NCI-H226 (cell line): ENCODE measurements around the gene NELL1.

Source experiments
- DNase-seq: peaks from one replicate; pipeline ENCODE4 v3.0.0-alpha.2; 2015

The NELL1 gene

DNA sequence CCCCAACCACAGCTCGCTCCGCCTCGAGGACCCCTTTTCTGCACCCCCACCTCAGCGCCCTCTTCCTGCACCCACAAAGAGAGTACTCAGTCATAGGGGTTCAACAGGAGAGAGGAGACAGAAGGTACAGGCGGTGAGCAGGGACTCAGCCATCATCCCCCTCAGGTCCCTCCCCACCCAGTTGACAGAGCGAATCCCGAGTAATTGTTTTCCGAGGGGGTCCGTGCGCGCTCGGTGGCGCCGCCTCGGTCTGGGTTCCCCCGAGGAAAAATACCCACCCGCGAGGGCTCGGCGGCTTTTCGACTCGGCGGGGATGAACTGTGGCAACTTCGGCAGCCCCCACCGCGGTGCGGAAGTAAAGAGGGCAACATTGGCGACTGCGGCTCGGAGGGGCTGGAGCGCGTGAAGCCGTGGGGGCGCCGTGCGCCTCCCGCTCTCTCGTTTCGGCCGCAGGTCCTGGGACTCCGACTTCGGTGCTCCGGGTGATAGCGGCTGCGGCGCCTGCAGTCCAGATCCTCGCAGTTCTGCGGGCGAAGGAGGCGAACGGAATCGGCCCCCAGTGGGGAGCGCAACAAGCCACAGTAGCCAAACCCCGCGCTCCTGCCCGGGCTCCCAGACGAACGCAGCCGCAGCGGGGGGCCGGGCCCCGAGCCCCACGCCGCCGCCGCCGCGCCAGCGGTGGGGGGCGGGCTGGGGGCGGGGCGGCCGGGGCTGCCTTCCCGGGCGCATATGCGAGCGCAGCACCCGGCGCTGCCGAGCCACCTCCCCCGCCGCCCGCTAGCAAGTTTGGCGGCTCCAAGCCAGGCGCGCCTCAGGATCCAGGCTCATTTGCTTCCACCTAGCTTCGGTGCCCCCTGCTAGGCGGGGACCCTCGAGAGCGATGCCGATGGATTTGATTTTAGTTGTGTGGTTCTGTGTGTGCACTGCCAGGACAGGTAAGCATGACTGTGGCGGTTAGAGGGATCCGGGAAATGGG, at the start of gene NELL1:
NELL1 (plus strand) TSS at position 743 of the 976 bp plus-strand sequence.
- no peak for DNase-seq

DNA sequence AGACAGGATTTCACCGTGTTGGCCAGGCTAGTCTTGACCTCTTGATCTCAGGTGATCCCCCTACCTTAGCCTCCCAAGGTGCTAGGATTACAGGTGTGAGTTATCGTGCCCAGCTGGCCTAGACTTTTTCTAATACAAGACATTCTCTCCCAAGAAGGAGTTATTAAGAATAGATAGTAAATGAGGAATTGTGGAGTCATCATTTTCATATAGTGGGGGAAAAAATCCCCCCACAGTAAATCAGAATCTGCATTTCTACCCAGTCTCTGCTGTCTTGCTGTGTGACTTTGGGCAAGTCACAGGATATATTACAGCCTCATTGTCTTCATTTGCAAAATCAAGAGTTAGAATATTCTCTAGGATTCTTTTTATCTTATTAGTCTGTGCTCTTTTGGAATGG, 48.4 kb upstream of the NELL1 start:
- no peak for DNase-seq

DNA sequence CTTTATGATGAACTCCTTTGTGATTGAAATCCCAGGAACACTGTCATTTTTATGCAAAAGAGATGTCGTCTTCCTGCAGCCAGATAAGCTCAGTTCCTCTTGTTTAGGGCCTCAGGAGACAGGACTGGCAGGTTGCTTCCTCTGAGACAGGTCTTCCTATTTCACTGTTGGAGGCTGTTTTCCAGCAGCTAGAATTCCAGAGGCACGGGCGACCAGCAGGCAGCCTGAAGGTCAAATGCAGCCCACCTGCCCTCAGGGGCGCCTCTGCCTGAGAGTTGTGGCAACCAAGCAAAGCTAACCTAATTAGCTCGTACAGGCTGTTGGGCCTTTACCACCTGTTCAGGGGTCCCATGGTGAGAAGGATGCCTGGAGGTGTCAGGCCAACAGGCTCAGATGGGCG, 47.7 kb upstream of the NELL1 start:
- DNase-seq: no peak

DNA sequence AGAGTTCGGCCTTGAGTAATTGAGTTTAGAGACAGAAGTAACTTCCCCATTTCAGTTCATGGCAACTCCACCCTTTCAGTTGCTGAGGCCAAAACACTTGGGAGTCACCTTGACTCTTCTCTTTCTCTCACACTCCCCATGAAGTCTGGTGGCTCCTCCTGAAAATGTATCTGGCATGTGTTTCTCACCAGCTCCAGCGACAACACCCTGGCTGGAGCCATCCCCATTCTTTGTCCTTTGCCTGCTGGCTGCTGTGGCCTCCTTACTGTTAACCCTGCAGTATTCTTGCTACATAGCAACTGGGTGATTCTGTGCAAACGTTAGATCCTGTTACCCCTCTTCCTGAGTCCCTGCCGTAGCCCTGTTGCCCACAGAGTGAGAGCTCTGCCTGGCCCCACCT, 46.1 kb upstream of the NELL1 start:
- no peak for DNase-seq

DNA sequence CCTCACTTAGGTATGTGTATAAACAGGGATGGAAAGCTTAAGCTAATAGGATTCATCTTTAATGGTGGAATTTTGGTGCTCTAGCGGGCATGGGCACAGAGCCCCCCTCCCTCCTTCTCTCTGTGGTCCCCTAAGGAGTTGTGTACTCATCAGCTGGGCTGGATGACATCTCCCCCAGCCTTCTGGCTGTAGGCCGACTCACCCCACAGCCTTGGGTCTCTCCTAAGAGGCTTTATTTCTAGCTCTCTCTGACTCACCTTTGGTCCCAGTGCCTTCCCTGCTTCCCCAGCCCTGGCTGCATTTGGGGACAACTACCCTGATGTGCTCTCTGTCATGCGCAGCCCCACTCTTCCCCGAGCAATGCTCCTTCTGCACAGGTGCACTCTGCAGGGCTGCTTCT, 43.1 kb upstream of the NELL1 start:
- DNase-seq: no peak

DNA sequence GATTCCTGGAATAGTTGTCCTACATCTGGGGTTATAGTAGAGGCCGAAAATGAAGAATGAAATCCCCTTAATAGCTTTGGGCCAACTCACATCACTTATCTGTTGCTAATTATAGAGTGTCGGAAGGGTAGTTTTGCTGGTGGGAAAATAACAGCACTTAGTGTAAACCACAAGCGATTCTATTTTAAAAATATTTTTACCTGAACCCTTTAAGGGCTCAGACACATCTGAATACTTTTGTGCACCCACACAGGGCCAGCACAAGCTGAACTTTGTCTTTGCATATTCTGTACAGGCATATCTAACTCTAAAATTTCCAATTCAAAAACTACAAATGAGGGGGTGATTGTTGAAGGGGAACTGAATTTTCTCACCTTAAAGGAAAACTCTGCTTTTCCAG, 42.4 kb upstream of the NELL1 start:
- no peak for DNase-seq

DNA sequence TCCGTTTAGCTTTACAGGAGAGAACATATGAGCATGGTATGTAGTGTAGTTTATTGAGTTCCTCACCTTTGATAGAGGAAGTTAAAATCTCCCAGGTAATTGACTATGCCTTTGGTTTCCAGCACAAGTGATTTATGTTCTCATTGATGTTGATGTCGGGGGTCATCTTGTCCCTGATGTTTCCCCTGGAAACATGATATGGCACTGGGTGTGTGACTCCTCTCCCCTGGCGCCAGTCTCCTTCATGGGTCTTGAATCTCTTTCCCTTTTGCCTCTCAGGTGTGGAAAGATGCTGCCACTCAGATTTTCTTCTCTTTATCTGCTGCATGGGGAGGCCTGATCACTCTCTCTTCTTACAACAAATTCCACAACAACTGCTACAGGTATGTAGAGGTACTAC, 41.7 kb upstream of the NELL1 start:
- no peak for DNase-seq

DNA sequence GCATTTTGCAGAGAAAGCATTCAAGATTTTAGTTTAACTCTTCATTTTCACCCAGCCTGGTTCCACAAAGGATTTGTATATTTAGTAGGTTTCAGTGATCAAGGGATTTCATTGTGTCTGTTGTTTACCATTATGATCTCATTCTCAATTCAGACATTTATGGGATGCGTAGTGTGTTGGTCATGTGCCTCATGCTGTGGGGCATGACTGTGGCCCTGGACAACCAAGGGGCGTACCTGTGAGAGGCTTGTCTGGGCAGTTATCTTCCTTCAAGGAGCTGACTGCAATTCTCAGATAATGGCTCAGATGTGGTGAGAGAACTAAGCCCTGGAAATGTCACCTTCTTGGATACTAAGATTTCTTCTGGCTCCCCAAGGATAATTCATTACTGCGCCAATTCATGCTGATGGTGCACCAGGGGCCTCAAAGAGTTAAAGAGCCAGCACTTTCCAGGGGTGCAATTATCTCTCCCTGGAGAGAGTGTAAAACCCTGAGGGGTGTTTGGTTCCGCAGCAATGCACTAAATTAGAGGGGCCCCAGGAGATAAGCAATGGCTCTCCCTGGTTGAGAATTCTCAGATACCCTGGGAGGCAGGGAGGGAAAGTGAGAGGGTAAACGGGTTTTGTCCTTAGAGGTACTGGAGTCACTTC, 37.7 kb upstream of the NELL1 start:
- DNase-seq: no peak

DNA sequence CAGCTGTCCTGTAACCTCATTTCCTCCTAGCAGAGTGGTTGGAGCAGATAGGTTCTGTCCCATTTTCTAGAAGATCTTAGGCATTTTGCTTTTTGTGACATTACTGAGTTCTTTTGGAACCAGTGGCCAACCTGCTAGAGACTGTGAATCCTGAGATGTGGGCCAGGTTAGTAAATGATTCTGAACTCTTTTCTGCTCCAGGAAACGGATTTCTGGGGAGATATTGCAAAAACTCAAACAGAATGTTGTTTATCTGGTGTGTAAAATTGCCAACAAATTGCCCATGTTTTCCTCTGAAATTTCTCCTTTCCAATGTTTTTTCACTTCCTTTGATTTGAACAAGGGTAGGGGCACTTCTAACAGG, 37.2 kb upstream of the NELL1 start:
- no peak for DNase-seq

DNA sequence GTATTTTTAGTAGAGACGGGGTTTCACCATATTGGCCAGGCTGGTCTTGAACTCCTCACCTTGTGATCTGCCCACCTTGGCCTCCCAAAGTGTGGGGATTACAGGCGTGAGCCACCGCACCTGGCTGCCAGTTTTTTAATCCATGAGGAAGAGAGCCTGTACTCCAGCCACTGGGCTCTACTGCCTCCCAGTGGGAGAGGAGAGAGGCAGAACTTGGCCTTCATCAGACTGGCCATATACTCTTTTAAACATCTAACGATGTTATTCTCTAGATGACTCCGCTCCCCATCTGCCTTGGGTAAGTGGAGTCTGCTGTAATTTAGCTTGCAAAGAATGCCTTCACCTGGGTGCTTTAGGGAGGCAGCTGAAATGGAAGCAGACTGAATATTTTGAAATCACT, 35.3 kb upstream of the NELL1 start:
- DNase-seq: no peak

DNA sequence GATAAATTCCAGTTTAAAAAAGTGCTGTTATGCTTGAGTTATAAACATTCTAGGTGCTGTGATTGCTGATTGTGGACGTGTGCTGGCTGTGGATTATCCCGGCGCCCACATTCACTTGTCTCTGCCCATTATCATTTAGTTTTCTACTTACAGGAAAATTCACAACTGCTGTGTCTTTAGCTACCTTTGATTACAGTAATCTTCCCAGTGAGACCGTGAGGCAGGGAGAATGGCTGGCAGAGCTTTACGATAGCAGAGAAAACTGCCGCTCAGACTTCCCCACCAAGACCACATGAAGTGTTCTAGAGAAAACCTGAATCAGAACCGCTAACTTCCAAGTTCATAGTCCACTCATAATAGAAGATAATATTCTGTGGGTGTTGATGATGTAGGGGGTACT, 34.6 kb upstream of the NELL1 start:
- DNase-seq: no peak

DNA sequence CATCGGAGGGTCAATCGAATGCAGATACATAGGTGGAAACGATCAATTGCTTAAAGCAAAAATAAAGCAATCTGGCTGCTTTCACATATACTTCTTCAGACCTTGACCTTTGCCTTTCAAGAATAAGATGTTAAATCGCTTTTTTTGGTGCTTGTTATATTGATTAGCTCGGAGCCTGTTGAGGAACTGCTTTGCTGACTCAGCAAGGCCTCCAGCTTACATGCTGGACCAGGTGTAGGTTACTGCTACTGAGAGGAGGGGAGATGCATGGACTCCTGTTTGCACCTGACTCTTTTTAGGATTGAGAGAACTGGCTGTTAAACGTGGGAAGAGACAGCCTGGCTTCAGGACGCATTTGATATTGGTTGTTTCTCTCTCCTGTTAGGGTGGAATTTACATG, 31.3 kb upstream of the NELL1 start:
- DNase-seq: no peak

DNA sequence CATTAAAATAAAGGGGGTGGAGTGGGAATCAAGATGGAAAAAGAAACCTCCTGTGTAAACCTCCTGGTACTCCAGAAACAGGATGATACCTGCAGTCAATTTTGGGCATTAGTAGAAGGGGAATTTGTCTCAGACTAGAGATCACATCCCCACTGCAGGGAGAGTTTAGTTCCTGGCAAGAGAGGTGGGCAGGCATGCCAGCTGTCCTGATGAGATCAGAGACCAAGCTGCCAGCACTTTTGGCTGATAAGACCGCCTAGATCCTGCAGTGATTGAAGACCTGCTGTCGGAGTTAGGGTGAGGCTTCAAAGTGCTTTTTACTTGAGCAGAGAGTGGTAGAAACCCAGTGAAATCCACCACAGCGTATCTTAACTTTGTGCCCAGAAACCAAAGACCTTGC, 29.7 kb upstream of the NELL1 start:
- DNase-seq: no peak

DNA sequence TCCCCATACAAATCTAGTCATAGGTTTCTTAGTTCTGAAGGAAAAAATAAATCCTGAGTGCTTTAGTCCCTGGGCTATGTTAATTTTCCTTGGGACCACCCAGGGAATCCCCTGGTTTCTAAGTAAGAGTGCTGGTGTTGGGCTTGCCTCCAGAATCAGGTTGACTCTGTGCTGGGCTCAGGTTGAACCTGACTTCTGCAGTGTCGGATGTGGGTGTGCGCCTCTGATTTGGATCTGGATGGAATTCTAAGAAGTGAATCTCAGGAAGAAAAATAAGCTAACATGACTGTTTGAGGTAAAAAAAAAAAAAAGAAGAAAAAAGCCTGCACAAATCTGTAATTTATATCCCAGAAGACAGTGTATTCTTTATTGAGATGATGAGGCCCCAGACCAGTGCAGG, 29.0 kb upstream of the NELL1 start:
- no peak for DNase-seq

DNA sequence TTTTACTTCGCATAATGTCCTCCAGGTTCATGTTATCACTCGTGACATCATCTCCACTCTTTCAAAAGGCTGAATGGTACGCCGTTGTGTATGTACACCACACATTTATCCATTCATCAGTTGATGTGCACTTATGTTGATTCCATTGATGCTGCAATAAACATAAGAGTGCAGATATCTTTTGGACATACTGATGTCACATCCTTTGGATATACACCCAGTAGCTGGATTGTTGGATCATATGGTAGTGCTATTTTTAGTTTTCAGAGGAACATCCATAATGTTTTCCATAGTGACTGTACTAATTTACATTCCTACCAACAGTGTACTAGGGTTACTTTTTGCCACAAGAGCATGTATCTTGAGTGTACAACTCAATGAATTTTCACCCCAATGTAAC, 25.0 kb upstream of the NELL1 start:
- DNase-seq: no peak

DNA sequence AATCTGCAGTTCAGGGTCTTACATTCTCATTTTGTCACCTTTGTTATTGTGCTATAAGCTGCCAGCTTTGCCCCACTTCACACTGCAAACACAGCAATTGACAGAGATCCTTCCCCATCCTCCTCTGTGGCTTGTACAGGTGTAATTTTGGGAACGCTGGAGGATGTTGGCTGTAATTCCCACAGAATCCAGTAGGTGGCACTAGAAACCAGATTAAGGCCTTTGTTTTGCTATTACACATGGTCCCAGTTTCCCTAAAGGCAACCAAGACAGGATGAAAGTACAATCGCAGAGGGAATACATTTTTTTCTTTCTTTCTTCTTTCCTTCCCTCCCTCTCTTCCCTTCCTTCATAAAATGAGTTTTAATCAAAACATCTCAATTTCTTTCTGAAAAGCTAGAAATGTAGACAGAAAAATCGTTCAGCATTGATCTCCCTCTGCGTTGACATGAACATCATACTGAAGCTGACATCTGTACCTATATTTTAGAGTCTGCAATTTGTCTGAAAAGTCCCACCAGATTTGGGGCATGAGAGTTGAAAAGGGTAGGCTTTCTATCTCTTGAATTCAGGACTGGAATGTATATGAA, 21.3 kb upstream of the NELL1 start:
- peak; percentile 8 for DNase-seq

DNA sequence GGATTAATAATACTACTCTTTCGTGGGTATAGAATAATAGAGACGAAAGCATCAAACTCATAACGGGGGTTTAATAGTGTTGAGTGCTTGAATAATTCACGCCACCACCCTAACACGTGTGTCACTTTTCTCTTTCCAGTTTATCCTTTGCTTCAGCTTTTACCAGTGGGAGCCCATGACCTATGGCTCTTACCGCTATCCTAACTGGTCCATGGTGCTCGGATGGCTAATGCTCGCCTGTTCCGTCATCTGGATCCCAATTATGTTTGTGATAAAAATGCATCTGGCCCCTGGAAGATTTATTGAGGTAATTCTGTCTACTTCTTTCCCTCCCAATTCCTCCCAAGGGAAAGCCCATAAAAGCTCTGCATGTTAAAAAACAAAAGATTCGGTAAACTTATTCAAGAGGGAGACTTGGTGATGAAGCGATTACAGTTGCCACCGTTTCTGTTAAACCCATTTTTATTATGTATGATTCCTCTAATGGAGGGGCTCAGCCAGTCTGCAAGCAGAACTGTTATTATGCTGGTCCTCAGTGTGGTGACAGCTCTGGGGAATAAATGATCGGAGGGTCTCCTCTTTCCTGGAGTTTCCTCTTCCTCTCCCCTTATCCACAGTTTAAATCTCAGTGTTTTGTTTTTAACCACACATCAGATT, 17.1 kb upstream of the NELL1 start:
- no peak for DNase-seq

DNA sequence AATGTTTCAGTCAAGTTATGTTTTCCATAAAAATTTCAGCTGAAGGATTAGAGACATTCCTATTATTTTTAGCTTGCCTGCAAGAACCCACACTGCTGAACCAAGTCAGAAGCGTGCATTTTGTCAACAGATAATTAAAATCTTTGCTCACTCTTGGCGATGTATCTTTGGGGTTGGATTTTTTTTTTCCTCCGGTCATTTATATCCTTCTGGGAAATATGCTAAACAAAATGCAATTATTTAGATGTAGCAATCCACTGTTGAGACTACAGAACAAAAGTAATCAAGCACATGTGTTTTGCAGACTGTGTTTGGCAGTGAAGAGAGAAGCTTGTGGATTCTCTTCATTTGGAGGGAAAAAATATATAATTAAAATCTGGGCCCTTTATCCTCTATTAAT, 15.3 kb upstream of the NELL1 start:
- no peak for DNase-seq

DNA sequence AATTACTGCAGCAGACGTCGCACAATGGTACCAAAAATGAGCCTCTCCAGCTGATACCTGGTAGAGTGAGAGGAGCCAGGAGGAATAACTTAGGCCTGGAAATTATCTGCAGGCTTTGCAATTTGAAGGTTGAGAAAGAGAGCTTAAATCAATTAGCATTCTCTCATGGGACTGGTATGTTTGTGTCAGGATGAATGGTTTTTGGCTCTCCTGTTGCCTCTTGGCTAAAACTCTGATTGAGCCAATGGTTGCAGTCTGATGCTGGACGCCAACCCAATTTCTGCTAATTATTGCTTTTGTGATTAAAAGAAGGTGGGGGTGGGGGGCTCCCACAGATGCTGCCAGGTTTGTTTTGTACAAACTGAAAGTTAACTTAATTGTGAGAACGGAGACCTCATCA, 12.5 kb upstream of the NELL1 start:
- DNase-seq: no peak

DNA sequence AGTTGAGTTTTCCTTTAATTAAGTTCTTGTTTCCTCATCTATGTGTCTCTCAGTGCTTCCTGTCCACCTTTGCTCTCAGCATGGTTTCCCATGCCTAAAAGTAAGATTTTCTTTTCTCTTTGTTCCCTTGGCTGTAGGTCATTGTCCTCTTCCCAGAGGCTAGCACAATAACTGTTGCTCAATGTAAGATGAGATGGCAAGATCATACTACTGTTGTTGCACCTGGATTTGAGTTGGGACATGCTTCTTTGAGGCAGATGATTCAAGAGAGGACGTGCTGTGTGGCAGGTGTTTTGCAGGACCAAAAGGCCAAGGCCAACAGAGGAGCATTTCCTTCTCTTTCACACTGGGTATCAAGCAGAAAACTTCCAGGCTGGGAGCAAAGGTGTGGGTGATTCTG, 11.3 kb upstream of the NELL1 start:
- no peak for DNase-seq

DNA sequence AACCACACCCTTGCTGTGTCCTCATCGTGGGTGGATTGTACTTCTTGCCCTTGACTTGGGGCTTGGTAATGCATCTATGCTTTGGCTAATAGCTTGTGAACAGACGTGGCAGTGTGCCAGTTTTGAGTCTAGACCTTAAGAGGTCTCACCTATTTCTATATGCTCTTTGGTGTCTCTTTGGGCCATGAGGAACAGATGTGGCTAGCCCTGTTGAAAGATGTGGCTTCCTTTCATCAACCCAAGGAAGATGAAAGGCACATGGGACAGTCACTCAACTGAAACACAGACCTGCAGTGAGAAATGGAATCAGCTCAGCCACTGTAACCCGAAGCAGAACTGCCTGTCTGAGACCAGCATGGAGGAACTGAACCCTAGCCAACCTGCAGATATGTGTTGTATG, 7.9 kb upstream of the NELL1 start:
- no peak for DNase-seq

DNA sequence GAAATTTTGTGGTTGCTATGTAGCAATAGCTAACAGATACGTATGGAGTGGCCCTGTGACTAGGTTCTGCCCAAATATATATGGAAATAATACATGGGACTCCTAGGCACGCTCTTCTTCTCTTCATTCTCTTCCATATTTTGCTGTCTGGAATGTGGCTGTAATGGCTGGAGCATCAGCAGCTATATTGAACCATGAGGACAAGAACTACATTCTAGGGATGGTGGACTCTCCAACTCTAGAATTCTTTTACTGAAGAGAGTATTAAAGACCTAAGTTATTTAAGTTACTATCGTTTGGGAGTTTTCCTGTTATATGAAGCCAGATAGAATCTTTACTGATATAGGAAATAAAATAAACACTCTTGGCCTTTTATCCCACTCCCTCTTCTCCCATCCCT, 7.5 kb upstream of the NELL1 start:
- no peak for DNase-seq

DNA sequence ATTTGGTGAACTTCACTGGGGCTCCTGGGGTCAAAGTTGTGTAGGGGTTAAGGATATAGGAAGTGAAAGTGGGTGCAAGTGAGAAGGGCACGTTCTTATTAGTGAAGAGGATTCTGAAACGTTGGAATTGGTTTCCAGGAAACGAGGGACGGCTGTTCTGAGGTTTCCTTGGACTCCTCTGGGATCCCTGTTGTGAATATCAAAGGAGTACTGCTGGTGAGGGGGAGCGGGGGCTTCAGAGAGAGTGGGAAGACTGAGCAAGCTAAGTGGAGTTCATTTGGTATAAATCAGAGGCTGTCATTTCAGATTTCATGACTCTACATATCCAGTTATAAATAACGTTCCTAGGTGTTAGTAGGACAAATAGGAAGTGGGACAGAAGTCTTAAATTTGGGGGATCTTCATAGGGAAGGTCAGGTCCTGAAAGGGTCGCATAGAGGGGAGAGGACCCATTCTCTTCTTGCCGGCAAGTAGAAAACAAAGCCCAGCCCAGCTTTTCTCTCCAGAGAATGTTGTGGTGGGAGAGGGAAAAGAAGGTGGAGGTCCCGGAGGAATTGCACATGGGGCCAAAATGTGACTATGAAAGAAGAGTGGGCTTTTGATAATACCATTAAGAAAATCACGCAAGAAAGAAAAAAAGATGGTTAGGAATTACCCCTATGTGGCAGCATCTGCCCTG, 1.1 kb upstream of the NELL1 start:
- DNase-seq: no peak
